Fibroblast of skin of right biceps (primary cell): ENCODE results near the gene GPC4.

Experiments
- DNase-seq: peaks from one replicate; pipeline ENCODE4 v3.0.0-alpha.2; 2013

The GPC4 gene

GRCh38 chrX:133415276-133416105, at the start of gene GPC4:
Gene GPC4 (minus strand): TSS chrX:133415489. CDS start chrX:133414965, 524 bp downstream.
- DNase-seq = peak; percentile 78

GRCh38 chrX:133461231-133461630, 45.9 kb upstream of the GPC4 start:
- no peak for DNase-seq

GRCh38 chrX:133454924-133455323, 39.6 kb upstream of the GPC4 start:
- DNase-seq = no peak

- no peak for DNase-seq
Measured at GRCh38 chrX:133454491-133454914, 39.2 kb upstream of the GPC4 start.

GRCh38 chrX:133448512-133449076, 33.3 kb upstream of the GPC4 start:
- DNase-seq = peak; percentile 54

- peak; percentile 18 for DNase-seq
Measured at GRCh38 chrX:133444952-133445831, 29.9 kb upstream of the GPC4 start.

GRCh38 chrX:133444196-133444595, 28.9 kb upstream of the GPC4 start:
- DNase-seq = peak; percentile 46

- no peak for DNase-seq
Measured at GRCh38 chrX:133440797-133441163, 25.5 kb upstream of the GPC4 start.

- no peak for DNase-seq
Measured at GRCh38 chrX:133440081-133440796, 24.9 kb upstream of the GPC4 start.

GRCh38 chrX:133437766-133438165, 22.5 kb upstream of the GPC4 start:
- no peak for DNase-seq

- no peak for DNase-seq
Measured at GRCh38 chrX:133437356-133437755, 22.1 kb upstream of the GPC4 start.

GRCh38 chrX:133435544-133436124, 20.3 kb upstream of the GPC4 start:
- DNase-seq = no peak

GRCh38 chrX:133434197-133434820, 19.0 kb upstream of the GPC4 start:
- no peak for DNase-seq

- DNase-seq = no peak
Measured at GRCh38 chrX:133419911-133420310, 4.6 kb upstream of the GPC4 start.

- no peak for DNase-seq
Measured at GRCh38 chrX:133418588-133418987, 3.3 kb upstream of the GPC4 start.

- DNase-seq = no peak
Measured at GRCh38 chrX:133417364-133417763, 2.1 kb upstream of the GPC4 start.

GRCh38 chrX:133414406-133415275, 648 bp downstream of the GPC4 start:
- peak; percentile 20 for DNase-seq

- DNase-seq = no peak
Measured at GRCh38 chrX:133413218-133413925, 1.9 kb downstream of the GPC4 start.

- no peak for DNase-seq
Measured at GRCh38 chrX:133412665-133413064, 2.6 kb downstream of the GPC4 start.

- DNase-seq = peak; percentile 85
Measured at GRCh38 chrX:133412246-133412645, 3.0 kb downstream of the GPC4 start.
